ENCODE results near the gene TSPAN16.
A peak's percentile ranks its signal among the peaks of the same experiment; 100 is the strongest.

TSPAN16 gene

DNA sequence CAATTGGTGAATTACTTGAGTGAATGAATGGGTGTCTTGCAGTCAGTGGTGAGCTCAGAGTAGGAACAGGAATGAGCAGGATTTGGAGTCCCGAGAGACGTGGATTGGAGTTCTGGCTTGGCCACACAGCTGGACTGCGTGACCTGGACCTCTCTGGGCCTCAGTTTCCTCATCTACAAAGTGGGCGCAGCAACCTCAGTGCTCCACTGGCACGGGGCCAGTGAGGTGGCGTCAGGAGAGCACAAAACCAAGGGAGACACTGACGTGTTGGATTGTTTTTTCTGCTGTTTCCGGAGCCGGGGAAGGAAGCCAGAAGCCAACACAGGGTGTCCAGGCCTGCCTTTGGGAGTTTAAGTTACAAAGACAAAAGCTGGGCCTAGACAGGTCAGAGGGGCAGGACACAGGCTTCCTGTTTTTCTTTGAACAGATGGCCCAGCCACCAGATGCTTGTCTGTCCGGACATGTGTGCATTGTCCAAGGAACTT lies 27.1 kb upstream of the TSPAN16 start:
- no peak for DNase-seq (ENCODE audit: low read depth)

DNA sequence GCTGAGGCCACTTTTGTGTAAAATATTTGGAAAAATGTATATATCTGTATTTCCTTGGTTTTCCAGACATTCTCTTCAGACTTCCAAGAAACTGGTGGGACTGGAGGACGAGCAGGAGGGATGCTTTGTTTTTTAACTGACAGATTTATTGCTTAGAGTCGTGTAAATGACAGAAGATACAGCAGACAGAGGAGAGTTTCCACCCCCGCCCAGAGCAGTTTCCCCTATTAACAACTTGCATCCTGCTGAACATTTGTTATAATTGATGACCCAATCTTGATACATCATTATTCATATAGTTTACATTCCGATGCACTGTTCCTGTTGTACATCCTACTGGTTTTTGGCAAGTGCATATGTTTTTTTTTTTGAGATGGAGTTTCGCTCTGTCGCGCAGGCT lies 26.6 kb upstream of the TSPAN16 start:
- DNase-seq (ENCODE audit: low read depth) = no peak

DNA sequence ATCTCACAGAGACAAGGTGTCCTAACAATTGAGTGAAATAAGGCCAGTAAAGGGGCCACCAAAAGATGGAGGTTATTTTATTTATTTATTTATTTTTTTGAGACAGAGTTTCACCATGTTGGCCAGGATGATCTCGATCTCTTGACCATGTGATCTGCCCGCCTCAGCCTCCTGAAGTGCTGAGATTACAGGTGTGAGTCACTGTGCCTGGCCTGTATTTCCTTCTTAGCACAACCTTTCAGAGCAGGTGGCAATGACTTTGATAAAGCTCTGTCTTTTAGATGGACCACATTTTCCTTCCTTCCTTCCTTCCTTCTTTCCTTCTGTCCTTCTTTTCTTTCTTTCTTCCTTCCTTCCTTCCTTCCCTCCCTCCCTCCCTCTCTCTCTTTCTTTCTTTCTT lies 22.7 kb upstream of the TSPAN16 start:
- DNase-seq (ENCODE audit: low read depth) = no peak

DNA sequence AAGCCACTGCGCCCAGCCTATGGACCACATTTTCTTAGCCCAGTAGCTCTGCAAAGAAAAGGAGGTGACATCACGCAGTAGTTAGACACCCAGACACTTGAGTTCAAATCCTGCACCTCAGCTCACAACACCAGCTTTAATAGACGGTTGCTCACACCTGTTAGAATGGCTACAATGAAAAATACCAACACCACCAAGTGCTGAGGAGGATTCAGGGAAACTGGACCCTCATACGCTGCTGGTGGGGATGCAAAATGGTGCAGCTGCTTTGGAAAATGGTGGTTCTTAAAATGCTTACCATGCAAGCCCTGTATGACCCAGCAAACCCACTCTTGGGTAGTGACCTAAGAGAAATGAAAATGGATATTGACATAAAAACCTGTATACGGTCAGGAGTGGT lies 22.0 kb upstream of the TSPAN16 start:
- no peak for DNase-seq (ENCODE audit: low read depth)

DNA sequence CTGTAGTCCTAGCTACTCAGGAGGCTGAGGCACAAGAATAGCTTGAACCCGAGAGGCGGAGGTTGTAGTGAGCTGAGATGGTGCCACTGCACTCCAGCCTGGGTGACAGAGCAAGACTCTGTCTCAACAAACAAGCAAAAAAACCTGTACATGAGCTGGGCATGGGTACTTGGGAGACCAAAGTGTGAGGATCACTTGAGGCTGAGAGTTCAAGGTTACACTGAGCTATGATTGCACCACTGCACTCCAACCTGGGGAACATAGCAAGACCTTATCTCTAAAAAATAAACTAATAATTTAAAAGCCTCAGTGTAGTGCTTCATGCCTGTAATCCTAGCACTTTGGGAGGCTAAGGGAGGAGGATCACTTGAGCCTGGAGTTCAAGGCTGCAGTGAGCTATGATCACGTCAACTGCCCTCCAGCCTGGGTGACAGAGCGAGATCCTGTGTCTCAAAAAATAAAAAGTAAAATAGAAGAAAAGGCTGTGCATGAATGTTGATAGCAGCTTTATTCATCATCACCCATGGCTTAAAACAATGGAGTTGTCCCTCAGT lies 21.4 kb upstream of the TSPAN16 start:
- no peak for DNase-seq (ENCODE audit: low read depth)

DNA sequence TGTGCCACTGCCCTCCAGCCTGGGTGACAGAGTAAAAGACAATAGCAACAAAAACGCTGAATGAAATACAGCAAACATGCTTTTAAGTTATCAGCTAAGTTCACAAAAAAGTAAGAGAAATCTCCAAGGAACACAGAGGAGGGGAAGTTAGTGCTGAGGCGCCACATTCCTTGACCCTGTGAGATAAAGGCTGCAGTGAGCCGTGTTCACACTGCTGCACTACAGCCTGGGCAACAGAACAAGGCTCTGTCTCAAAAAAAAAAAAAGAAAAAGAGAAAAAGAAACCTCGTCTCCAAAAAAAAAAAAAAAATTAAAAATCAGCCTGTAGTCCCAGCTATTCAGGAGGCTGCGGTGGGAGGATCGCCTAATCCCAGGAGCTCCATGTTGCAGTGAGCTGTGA lies 17.3 kb upstream of the TSPAN16 start:
- DNase-seq (ENCODE audit: low read depth) = no peak

DNA sequence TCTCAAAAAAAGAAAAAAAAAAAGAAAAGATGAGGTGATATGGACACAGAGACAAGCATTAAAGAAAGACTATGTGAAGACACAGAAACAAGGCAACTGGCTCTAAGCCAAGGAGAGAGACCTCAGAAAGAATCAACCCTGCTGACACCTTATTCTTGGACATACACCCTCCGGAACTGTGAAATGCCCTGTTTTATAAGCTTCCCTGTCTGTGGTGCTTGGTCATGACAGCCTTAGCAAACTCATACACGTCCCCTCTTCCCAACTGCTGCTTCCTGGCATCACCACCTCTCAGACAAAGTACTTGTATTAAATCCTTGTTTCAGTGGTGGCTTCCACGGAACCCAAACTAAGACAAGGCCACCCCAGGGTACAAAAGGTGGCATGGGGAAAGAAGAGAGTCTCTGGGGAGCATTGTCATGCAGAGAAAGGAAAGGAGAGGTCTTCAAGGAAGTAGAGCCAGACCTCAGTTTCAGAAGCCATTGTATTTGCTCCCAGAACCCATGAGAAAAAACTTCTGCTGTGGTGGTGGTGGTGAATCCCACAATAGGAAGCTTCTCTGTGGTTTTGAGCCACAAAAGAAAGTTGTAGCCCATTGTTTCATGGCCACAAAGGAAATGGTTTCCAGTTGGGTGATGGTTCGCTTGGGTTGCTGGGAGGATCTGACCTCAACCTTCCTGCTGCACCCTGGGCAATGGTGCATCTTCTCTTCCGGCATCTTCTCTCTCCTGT lies 16.3 kb upstream of the TSPAN16 start:
- no peak for DNase-seq (ENCODE audit: low read depth)

DNA sequence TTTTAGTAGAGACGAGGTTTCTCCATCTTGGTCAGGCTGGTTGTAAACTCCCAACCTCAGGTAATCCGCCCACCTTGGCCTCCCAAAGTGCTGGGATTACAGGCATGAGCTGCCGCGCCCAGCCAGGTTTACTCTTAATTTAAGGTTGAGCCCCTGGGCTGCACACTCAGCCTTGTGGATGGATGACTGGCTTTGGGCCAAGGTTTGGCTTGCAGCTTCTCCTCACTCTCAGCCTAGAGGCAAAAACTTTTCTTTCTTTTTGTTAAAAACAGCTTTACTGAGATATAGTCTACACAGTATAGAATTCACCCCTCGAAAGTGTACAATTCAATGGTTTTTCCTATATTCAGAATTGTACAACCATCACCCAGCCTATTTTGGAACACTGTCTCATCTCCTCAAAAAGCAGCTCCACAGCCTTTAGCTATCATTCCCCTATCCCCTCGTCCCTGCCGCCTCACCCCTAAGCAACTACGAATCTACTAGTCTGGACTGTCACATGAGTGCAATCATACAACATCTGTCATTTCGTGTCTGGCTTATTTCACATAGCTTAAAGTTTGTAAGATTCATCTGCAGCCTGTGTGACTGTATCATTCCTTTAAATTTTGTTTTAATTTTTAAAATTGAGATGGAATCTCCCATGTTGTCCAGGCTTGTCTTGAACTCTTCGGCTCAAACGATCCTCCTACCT lies 14.5 kb upstream of the TSPAN16 start:
- no peak for DNase-seq (ENCODE audit: low read depth)

DNA sequence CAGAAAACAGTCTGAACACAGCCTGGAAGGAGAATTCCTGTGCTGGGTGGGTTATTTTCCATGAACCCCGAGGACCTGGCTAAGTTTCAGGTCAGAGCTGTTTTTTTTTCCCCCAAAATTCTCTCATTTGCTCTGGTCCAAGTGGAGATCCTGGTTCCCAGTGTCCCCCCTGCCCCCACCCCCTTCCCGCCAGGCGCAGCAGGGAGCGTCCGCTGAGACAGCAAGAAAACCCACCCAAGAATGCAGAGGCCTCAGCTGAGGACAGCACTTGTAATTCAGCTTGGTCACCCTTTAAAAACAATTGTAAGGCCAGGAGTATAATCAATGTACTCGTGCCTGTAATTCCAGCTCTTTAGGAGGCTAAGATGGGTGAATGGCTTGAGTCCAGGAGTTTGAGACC lies 11.4 kb upstream of the TSPAN16 start:
- no peak for DNase-seq (ENCODE audit: low read depth)

DNA sequence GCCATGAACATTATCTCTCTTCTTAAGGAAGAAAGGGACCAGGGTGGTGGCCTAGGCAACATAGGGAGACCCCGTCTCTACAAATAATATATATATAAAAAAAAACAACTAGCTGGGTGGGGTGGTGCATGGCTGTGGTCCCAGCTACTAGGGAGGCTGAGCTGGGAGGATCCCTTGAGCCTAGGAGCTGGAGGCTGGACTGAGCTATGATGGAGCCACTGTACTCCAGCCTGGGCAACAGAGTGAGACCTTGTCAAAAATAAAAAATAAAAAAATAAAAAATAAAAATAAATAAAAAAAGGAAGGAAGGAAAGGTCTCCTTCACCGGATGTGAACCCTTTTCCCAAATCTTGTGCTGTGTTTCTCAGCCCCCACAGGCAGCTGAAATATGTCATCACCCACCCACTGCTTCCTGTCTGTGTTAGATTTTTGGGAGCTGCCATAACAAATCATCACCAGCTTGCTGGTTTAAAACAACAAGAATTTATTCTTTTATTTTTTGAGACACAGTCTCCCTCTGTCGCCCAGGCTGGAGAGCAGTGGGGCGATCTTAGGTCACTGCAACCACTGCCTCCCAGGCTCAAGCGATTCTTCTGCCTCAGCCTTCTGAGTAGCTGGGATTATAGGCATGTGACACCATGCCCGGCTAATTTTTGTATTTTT lies 9.5 kb upstream of the TSPAN16 start:
- no peak for DNase-seq (ENCODE audit: low read depth)

DNA sequence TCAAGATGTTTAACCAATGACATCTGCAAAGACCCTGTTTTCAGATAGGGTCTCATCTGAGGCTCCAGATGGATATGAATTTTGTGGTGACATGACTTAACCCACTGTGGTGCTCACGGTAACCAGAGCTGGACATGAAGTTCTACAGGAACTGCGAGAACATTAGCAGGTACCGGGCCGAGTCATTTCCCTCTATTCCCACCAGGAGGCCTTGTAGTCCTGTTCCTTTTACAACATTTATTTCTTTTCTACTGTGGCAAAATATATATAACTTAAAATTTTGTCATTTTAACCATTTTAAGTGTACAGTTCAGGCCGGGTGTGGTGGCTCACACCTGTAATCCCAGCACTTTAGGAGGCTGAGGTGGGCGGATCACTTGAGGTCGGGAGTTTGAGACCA lies 7.6 kb upstream of the TSPAN16 start:
- DNase-seq (ENCODE audit: low read depth) = no peak

DNA sequence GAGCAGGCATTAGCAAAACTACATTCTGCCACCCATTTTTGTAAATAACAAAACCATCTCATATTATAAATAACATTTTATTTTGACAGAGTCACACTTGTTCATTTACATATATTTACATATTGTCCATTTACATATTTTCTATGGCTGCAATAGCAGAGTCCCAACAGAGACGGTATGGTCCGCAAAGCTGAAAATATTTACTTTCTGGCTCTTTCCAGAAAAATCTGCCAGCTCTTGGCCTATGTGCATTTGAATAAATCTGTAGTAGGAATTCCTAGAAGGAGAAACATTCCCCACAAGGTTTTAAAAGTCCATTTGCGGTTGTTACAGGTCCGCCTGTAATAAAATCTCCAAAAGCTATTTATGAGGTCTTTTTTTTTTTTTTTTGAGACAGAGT lies 5.7 kb upstream of the TSPAN16 start:
- DNase-seq (ENCODE audit: low read depth) = no peak

DNA sequence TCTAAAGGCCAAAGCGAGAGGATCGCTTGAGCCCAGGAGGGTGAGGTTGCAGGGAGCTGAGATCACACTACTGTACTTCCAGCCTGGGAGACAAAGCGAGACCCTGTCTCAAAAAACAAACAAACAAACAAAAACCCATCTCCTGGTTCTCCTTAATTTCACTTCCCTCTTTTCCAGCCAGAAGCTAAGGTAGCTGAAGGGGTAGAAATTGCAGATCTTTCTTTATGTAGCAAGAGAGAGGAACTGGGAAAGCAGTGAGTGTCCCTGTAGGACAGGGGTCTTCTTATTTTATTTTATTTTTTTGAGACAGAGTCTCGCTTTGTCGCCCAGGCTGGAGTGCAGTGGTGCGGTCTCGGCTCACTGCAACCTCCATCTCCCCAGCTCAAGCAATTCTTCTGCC lies 4.5 kb upstream of the TSPAN16 start:
- DNase-seq (ENCODE audit: low read depth) = no peak

DNA sequence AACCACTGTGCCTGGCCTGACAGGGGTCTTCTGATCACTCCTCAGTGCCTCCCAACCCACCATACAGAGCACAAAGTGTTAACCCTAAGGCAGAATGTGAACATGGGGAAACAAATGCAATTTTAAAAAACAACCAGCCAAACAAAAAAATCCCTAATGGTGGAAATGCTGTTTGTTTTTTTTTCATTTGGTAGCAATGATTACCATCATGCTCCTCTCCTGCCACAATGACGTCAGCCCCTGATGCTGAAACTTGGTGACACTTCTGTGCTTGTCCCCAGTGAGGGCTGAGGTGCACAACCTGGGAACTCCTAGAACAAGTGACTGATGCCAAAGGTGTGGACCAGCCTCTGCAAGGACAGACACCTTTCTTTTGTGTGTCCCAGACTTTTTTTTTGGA lies 4.0 kb upstream of the TSPAN16 start:
- no peak for DNase-seq (ENCODE audit: low read depth)

DNA sequence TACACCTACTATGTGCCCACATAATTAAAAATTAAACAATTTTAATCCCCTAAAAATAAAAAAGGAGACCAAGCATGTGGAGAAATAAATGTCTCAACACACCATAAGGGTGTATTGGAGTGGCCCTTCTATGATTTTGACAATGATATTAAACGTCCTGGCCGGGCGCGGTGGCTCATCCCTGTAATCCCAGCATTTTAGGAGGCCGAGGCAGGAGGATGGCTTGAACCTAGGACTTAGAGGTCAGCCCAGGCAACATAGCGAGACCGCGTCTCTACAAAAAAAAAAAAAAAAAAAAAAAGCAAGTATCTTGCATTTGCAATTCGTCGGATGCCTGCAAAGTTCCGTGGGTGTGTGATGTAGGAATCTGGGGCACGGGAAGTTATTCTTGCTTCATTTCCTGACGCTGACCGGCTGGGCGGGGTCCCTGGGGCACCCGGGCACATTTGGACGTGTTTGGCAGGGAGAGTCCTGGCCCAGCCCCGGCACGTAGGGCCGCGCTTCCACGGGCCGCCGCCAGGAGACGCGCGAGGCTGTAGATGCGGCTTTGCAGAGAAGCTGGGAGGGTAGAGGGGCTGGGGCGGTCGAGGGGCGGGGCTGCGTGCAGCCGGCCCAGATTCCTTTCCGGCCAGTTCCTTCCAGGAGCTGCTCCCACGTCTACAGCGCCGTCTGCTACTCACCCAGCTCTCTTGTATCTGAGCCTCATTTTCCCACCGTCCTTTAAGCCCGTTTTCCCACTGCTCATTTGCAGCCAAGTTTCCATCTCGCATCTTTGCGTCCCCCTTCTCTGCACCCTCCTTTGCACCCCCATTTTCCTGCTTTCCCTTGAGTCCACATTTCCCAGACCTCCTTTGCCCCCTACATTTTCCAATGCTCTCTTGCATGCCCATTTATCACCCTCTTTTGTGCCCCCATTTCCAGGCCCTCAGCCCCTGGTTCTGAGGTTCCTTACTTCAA lies 2.2 kb upstream of the TSPAN16 start:
- DNase-seq (ENCODE audit: low read depth) = peak; percentile 76

DNA sequence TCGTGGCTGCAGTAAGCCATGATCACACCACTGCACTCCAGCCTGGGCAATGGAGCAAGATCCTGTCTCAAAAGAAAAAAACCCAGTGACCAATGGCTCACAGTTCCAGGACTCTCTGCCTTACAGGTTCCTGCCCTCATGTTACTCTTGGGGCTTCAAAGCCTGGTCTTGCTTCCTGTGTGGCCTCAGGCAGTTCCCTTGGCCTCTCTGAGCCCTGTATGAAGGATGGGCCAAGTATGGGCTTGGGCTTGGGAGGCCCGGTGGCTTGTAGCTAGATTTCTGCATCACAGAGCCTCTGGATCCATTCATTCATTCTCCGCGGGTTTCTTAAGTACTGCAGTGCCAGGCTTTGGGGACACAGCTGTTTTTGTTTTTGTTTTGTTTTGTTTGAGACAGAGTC lies 780 bp upstream of the TSPAN16 start:
- no peak for DNase-seq (ENCODE audit: low read depth)

DNA sequence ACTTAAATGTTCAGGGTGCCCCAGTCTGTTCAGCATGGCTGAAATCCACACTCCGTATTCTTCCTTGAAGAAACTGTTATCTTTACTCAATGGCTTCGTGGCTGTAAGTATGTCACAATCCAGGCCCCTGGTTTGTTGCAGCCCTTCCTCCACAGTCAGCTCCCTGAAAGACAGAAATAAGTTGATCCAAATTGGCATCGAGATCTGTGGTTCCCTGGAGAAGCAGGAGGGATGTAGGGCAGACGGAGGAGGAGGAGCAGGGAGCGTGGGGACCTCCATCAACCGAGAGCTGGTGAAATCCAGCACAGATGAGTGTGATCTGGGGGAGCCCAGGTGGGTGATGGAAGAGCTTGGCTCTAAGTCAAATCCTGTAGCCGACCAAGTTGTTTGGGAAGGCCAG lies 304 bp downstream of the TSPAN16 start:
- DNase-seq (ENCODE audit: low read depth) = no peak

DNA sequence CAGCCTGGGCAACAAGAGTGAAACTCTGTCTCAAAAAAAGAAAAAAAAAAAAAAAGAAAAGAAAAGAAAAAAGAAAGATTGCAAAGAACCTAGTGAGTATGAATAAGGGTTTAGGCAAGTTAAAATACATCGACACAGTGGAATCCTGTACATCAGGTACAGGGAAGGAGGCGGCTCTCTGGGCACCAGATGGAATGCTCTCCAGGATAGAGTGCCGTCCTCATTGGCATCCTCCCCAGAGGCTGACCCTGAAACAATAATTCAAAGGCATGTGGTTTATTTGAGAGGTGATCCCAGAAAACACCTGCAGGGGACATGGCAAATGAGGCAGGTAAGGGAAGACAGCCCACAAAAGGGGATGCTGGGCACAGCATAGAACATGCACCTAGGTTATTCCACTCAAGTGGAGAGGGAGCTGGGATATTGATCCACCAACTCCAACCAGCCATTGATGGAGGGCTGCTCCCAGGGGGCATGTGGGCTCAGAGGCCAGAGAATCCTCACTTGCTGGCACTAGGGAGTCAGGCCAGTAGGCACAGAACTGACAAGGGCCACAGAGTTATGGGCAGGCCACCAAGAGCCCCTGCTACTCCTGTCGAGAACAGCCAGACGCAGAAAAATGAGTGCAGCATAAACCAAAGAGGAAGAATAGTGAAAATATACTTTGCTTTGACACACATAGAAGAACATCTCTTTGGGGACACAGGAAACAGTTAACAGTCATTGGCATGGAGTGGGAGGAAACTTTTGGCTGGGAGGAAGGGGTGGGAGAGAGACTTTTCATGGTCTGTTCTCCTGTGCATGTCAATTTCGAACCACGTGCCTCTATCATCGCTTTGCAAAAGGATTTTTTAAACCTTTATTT lies 4.2 kb downstream of the TSPAN16 start:
- no peak for DNase-seq (ENCODE audit: low read depth)

DNA sequence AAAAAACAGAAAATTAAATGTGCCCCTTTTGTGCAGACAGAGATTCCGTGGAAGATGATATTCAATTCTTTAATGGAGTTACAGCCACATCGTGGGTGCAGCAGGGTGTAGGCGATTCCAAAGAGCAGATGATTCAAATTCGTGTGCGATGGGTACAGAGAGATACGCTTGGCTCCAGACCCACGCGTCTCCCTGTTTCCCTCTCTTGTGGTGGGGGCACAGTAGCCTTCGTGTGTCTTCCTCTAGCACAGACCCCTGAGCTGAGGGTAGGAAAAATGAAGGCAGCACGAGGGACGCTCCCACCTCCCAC lies 4.8 kb downstream of the TSPAN16 start:
- no peak for DNase-seq (ENCODE audit: low read depth)

DNA sequence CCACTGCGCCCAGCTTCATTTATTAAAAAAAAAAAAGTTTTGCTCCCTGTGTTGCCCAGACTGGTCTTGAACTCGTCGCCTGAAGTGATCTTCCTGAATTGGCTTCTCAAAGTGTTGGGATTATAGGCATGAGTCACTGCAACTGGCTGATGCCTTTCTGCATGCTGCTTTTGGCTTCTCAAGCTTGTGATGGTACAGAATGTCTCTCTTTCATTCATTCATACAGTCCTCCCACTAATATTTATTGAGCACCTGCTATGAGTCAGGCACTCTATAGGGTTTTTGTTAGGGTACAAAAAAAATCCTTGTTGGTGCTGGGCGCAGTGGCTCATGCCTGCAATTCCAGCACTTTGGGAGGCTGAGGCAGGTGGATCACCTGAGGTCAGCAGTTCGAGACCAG lies 9.0 kb downstream of the TSPAN16 start:
- DNase-seq (ENCODE audit: low read depth) = no peak

DNA sequence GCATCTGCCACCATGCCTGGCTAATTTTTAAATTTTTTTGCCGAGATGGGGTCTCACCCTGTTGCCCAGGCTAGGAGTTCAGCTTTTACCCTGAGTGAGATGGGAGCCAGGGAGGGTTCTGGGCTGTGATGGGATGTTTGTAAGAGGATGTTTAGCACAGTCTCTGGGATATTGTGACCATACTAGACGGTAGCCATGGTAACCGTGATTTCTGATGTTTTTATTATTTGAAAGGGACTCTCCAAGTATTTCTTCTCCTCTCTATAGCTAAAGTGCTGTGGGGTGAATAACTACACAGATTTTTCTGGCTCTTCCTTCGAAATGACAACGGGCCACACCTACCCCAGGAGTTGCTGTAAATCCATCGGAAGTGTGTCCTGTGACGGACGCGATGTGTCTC lies 10.4 kb downstream of the TSPAN16 start:
- no peak for DNase-seq (ENCODE audit: low read depth)

Measured in stimulated activated CD8-positive, alpha-beta memory T cell treated with anti-CD3 and anti-CD28 coated beads, Interleukin-4, amount 100 ng/mL, for 24 hours (primary cell).